GM12878 (cell line): ENCODE results near the gene SMIM13.

Source experiments
- ASH2L ChIP-seq: fragments of 300-600, 200-600 bp; sonication (generic); IDR thresholded peaks from 2 replicates; pipeline ENCODE4 v1.6.1; 2017; ENCODE audit warnings: low read depth, mild to moderate bottlenecking, borderline replicate concordance
- CTCF ChIP-seq, 3 experiments: IDR thresholded peaks in 2 of 3; conservative IDR thresholded peaks in 1 of 3; 2 replicates each; pipeline ENCODE4 v1.5.1; 2011; ENCODE audit warnings: low read depth in 3 of 3, low read length in 3 of 3, mild to moderate bottlenecking in 3 of 3, control low read depth in 2 of 3, moderate library complexity in 2 of 3, inconsistent platforms in 1 of 3, mixed read lengths in 1 of 3; ENCODE audit not compliant: control insufficient read depth in 2 of 3, insufficient read depth in 1 of 3; ENCODE audit errors: extremely low read depth in 1 of 3
- EZH2 ChIP-seq: IDR thresholded peaks from 2 replicates; pipeline ENCODE4 v1.6.1; 2012; ENCODE audit warnings: low read depth, mild to moderate bottlenecking, control low read depth, inconsistent platforms, low read length, borderline replicate concordance; ENCODE audit not compliant: control insufficient read depth
- IKZF1 ChIP-seq: fragments of 450-650 bp; conservative IDR thresholded peaks from 2 replicates; pipeline ENCODE4 v1.6.1; 2017; ENCODE audit warnings: antibody characterized with exemption, mild to moderate bottlenecking
- POLR2A ChIP-seq: IDR thresholded peaks from 2 replicates; pipeline ENCODE4 v1.6.1; 2011; ENCODE audit warnings: low read depth, mild to moderate bottlenecking, low read length
- SMAD1 ChIP-seq: fragments of 450-650 bp; IDR thresholded peaks from 2 replicates; pipeline ENCODE4 v1.6.1; 2018; ENCODE audit warnings: mild to moderate bottlenecking, low read depth; ENCODE audit not compliant: partially characterized antibody

GRCh38 chr6:11177271-11177670, 83.6 kb downstream of the SMIM13 start:
- TF ChIP-seq CTCF (IDR thresholded peaks at IDR 0.05 in 2 of 3, conservative IDR thresholded peaks at IDR 0.05 in 1 of 3; ENCODE audit: control insufficient read depth in 2 of 3, extremely low read depth in 1 of 3, insufficient read depth in 1 of 3, low read depth in 3 of 3, low read length in 3 of 3) (no peak), ASH2L (no peak), IKZF1 (no peak), SMAD1 (no peak), EZH2 (no peak), POLR2A (no peak)
